Skeletal muscle tissue (tissue), 4 donors: ENCODE measurements around the gene OSBPL10. TPM values are rescaled to one million over a fixed set of nuclear protein-coding genes. Genes with fewer than 3 reads are reported as not detected.
"Not testable (repeated sequence)": the region's sequence is repeated elsewhere in the genome, so short reads cannot be mapped to it uniquely, and the experiment has no call there.

Experiments used
- H3K27ac ChIP-seq: one replicate; pipeline ENCODE4 v1.7.0; 2013; ENCODE audit warnings: mild to moderate bottlenecking, low read depth, low read length, inconsistent platforms
- H3K27me3 ChIP-seq, 3 donors: one replicate each; pipeline ENCODE4 v1.7.0; 2013; ENCODE audit warnings: low read length in 3 of 3; ENCODE audit not compliant: control insufficient read depth in 3 of 3, insufficient read depth in 3 of 3
- H3K36me3 ChIP-seq, 3 donors: one replicate each; pipeline ENCODE4 v1.7.0; 2013; ENCODE audit warnings: low read length in 3 of 3; ENCODE audit not compliant: control insufficient read depth in 3 of 3, insufficient read depth in 3 of 3
- H3K4me1 ChIP-seq, 3 donors: one replicate each; pipeline ENCODE4 v1.7.0; 2013; ENCODE audit warnings: low read length in 3 of 3, mild to moderate bottlenecking in 3 of 3; ENCODE audit not compliant: control insufficient read depth in 3 of 3, insufficient read depth in 3 of 3
- H3K4me3 ChIP-seq, 3 donors: one replicate each; pipeline ENCODE4 v1.7.0; 2013; ENCODE audit warnings: low read length in 3 of 3
- H3K9ac ChIP-seq, 3 donors: one replicate each; pipeline ENCODE4 v1.7.0; 2013; ENCODE audit warnings: low read length in 3 of 3, mild to moderate bottlenecking in 3 of 3, moderate library complexity in 2 of 3, low read depth in 1 of 3
- H3K9me3 ChIP-seq, 3 donors: one replicate each; pipeline ENCODE4 v1.7.0; 2013; ENCODE audit warnings: low read length in 3 of 3; ENCODE audit not compliant: control insufficient read depth in 3 of 3
- total RNA-seq: library from RNA; depleted of rRNA; stranded (reverse); fragments of >200 nt; gene quantifications from one replicate; pipeline ENCODE4 v1.2.3, GENCODE V29; 2014
- donor health status: Osteomylitis.

OSBPL10 gene
- total RNA-seq, 1 donor from 2014 or later: 6.8 TPM

DNA sequence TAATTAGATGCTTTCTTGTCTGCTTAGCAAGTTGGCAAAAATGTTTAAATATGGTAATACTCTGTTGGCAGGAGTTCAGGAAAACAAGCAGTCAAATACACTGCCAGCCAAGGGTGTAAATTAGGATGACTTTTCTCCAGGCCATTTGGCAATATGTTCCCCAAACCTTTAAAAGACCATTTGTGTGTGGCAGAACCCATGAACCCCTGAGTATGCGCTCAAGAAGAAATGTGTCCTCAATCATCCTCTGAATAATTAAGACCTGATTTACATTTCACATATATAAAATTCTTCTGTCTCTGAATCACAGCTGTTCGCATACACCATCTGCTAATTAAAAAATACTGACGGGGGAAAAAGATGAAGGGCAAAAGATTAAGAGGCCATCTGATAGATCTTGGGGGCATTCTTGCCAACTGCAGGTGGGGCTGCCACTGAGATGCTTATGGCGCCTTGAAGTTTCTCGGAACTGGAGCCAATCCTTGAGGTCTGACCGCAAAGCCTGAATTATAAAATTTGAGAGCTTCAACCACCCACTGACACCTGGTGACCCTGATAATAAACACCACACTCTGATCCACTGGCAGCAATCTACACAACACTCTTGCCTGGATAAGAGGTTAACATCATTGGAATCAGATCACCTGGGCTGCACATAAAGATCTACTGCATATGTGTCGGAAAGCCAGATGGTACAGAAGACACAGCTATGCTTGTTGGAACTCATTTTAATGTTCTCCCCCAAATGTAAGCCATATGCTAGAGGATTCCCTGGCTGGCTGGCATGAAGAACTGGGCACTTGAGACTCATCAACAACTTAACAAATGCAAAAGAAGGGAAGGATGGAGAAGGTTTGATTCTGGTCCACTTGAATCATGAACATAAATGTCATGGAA lies 190.6 kb downstream of the OSBPL10 start:
- H3K27me3 ChIP-seq: no peaks in the 10 kb centered on the region
- H3K9me3 ChIP-seq: no peaks in the 10 kb centered on the region
- H3K9ac ChIP-seq: no peak overlapping the region
- H3K27ac ChIP-seq: no peak overlapping the region
- no peaks in the 10 kb centered on the region for H3K36me3 ChIP-seq
- H3K4me1 ChIP-seq: peaks cover 0 to 4% (median 0%) of the 10 kb centered on the region in 3 donors
- H3K4me3 ChIP-seq: no peak overlapping the region

DNA sequence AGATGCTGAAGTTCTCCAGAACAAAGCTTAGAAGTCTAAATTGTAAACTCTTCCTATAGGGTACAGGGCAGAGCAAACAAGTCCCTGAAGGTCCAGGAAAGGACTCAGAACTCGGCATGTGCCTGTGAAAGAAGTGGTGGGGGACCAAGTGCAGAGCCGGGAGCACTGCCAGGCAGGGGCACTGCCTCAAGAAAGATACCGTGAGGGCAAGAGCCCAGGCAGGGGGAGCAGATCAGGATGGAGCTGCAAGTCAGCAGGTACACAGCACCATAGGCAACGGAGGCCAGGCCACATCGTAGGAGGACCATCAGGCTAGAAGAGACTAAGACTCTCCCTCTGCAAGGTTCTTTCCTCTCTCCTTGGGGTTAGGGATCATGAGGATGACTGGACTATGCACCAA lies 191.6 kb downstream of the OSBPL10 start:
- H3K27ac ChIP-seq: no peak overlapping the region
- H3K9ac ChIP-seq: no peak overlapping the region
- no peak overlapping the region for H3K4me3 ChIP-seq
- H3K9me3 ChIP-seq: no peaks in the 10 kb centered on the region
- H3K27me3 ChIP-seq: no peaks in the 10 kb centered on the region
- H3K4me1 ChIP-seq: peaks cover 0 to 4% (median 0%) of the 10 kb centered on the region in 3 donors
- H3K36me3 ChIP-seq: no peaks in the 10 kb centered on the region

DNA sequence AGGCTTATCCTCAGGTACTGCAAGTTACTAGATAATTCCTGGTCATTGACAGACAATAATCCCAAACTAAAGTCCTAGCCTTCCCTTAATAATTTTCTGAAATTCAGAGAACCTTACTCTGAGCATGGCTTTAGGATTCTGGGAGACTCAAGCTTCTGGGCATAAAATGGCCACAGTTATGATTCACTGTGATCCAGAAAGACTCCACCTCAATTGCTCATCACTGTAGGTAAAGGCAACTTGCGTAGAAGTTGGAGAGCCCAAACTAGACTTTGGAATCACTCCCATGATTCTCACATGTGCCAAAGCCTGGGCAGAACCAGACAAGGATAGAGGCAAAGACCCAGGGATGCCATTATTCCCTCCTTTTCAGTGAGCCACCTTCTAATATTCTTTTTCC lies 195.3 kb downstream of the OSBPL10 start:
- H3K27me3 ChIP-seq: no peaks in the 10 kb centered on the region
- H3K4me1 ChIP-seq: no peaks in the 10 kb centered on the region
- no peak overlapping the region for H3K9ac ChIP-seq
- H3K9me3 ChIP-seq: no peaks in the 10 kb centered on the region
- H3K27ac ChIP-seq: no peak overlapping the region
- H3K4me3 ChIP-seq: no peak overlapping the region
- H3K36me3 ChIP-seq: no peaks in the 10 kb centered on the region

DNA sequence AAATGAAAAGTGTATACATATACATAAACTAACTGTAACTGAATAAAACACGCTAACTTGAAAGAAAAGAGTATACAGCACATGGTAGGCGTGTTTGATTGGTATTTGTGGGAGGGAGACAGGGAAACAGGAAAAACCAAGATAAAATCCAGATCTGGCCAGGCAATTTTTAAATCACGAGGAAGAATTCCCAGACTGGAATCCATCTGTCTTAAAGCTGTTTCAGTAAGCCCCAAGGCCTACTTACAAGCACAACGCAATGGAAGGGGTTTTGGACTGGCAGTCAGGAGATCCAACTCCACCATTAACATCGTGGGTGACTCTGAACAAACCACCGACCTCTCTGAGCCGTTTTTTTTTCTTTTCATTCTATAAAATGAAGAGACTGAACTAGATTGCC lies 195.8 kb downstream of the OSBPL10 start:
- H3K4me3 ChIP-seq: no peak overlapping the region
- no peaks in the 10 kb centered on the region for H3K9me3 ChIP-seq
- no peaks in the 10 kb centered on the region for H3K27me3 ChIP-seq
- no peaks in the 10 kb centered on the region for H3K36me3 ChIP-seq
- no peak overlapping the region for H3K9ac ChIP-seq
- H3K27ac ChIP-seq: no peak overlapping the region
- no peaks in the 10 kb centered on the region for H3K4me1 ChIP-seq

DNA sequence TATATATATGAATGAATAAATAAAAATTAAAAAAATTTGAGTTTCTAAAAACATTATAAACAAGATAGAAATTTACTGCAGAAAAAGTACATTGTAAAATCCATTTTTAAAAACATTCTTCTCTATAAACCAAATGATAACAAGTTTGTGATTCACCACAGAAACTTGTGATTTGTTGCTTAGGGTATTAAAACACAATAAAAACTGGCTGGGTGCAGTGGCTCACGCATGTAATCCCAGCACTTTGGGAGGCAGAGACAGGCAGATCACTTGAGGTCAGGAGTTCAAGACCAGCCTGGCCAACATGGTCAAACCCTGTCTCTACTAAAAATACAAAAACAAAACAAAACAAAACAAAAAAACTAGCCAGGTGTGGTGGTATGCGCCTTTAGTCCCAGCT lies 197.2 kb downstream of the OSBPL10 start:
- H3K27me3 ChIP-seq, H3K9me3 ChIP-seq, H3K9ac ChIP-seq, H3K27ac ChIP-seq, H3K4me3 ChIP-seq, H3K36me3 ChIP-seq, H3K4me1 ChIP-seq: not testable (repeated sequence)

DNA sequence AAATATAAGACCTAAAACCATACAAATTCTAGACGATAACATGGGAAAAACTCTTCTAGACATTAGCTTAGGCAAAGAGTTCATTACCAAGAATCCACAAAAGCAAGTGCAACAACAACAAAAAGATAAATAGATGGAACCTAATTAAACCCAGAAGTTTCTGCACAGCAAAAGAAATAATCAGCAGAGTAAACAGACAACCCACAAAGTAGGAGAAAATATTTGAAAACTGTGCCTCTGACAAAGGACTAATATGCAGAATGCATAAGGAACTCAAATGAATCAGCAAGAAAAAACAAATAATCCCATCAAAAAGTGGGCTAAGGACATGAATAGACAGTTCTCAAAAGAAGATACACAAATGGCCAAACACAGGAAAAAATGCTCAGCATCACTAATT lies 198.8 kb downstream of the OSBPL10 start:
- not testable (repeated sequence) for H3K4me1 ChIP-seq, H3K36me3 ChIP-seq, H3K9ac ChIP-seq, H3K9me3 ChIP-seq, H3K4me3 ChIP-seq, H3K27ac ChIP-seq, H3K27me3 ChIP-seq

DNA sequence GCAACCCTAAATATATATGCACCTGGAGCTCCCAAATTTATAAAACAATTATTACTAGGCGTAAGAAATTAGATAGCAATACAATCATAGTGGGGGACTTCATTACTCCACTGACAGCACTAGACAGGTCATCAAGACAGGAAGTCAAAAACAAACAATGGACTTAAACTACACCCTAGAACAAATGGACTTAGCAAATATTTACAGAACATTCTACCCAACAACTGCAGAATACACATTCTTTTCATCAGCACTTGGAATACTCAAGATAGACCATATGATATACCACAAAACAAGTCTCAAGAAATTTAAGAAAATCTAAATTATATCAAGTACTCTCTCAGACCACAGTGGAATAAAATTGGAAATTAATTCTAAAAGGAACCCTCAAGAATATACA lies 201.5 kb downstream of the OSBPL10 start:
- no peaks in the 10 kb centered on the region for H3K27me3 ChIP-seq
- no peak overlapping the region for H3K27ac ChIP-seq
- H3K9me3 ChIP-seq: no peaks in the 10 kb centered on the region
- H3K9ac ChIP-seq: no peak overlapping the region
- H3K4me3 ChIP-seq: no peak overlapping the region
- H3K4me1 ChIP-seq: no peaks in the 10 kb centered on the region
- no peaks in the 10 kb centered on the region for H3K36me3 ChIP-seq

DNA sequence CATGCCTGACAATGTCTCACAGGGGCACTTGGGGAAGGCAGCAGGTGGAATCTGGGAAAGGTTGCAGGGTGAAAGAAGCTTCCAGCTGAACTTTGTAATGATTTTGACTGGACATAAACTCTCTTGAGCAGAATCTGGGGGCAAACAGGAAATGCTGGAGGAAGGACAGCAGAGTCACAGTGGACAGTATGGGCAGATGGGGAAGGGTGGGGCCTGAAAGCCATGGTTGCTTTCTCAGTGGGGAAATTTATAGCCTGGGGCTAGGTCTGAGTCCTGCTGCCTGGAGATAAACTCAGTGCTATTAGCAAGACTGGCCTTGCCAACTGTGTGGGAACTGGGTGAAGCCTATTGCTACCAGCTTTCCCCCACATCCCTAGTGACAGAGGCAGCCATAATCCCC lies 203.2 kb downstream of the OSBPL10 start:
- H3K9me3 ChIP-seq: no peaks in the 10 kb centered on the region
- H3K27ac ChIP-seq: no peak overlapping the region
- H3K9ac ChIP-seq: no peak overlapping the region
- H3K4me1 ChIP-seq: no peaks in the 10 kb centered on the region
- no peak overlapping the region for H3K4me3 ChIP-seq
- H3K27me3 ChIP-seq: no peaks in the 10 kb centered on the region
- no peaks in the 10 kb centered on the region for H3K36me3 ChIP-seq

DNA sequence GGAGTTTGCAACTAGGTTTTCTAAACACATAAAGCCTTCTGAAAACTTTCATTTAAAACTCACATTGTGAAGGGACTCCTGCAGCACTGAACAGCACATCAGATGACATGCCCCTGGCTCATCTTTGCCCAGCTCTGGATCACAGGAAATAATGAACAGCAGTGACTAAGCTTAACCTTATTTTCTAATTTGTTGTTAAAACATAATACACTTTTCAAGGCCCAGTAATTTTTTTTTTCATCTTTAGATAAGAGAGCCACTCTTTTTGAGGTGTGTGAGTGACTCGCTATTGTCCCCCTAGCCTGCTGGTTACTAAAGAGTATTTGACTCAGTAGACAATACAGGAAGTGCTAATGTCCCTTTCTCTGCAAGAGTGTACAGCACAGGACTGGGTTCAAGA lies 204.0 kb downstream of the OSBPL10 start:
- Histone ChIP-seq H3K4me1 (no peaks in the 10 kb centered on the region), H3K4me3 (no peak overlapping the region), H3K9ac (no peak overlapping the region), H3K27me3 (no peaks in the 10 kb centered on the region), H3K27ac (no peak overlapping the region), H3K36me3 (no peaks in the 10 kb centered on the region), H3K9me3 (no peaks in the 10 kb centered on the region)

DNA sequence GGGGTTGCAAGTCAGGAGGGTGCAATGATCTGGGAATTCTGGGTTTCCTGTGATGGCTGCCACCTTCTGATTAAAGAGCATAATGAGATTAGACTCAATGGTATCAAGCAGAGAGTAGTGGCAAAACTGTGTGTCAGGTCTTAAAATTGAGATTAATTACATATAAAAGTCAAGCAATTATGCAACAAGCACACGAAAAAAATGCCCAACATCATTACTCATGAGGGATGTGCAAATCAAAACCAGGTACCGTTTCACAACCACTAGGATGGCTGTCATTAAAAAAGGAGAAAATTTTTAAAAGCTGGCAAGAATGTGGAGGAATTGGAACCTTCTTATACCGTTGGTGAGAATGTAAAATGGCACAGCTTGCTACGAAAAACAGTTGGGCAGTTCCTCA lies 205.0 kb downstream of the OSBPL10 start:
- H3K4me1 ChIP-seq: no peaks in the 10 kb centered on the region
- H3K36me3 ChIP-seq: no peaks in the 10 kb centered on the region
- H3K9ac ChIP-seq: no peak overlapping the region
- H3K4me3 ChIP-seq: no peak overlapping the region
- no peaks in the 10 kb centered on the region for H3K9me3 ChIP-seq
- no peak overlapping the region for H3K27ac ChIP-seq
- no peaks in the 10 kb centered on the region for H3K27me3 ChIP-seq
